Prostate gland (tissue), 2 donors: ENCODE results near the gene TFF2.

Source experiments
- POLR2A ChIP-seq: fragments of 450-650 bp; IDR thresholded peaks from one replicate; pipeline ENCODE4 v1.6.1; 2016; ENCODE audit warnings: antibody characterized with exemption, mild to moderate bottlenecking
- POLR2AphosphoS5 ChIP-seq: sonication (generic); formaldehyde crosslinking; IDR thresholded peaks from one replicate; pipeline ENCODE4 v1.6.1; 2017; ENCODE audit warnings: antibody characterized with exemption
- TF ChIP-seq, protein P1 (sequence below), 4 experiments: fragments of 200-600 bp in 2 of 4; fragments of 450-650 bp in 2 of 4; sonication (generic) in 2 of 4; IDR thresholded peaks; 1 replicate in 3 of 4; 2 replicates in 1 of 4; pipeline ENCODE4 v1.5.1; 2016 to 2019; ENCODE audit warnings: antibody characterized with exemption in 4 of 4, mild to moderate bottlenecking in 2 of 4, moderate library complexity in 2 of 4

DNA sequence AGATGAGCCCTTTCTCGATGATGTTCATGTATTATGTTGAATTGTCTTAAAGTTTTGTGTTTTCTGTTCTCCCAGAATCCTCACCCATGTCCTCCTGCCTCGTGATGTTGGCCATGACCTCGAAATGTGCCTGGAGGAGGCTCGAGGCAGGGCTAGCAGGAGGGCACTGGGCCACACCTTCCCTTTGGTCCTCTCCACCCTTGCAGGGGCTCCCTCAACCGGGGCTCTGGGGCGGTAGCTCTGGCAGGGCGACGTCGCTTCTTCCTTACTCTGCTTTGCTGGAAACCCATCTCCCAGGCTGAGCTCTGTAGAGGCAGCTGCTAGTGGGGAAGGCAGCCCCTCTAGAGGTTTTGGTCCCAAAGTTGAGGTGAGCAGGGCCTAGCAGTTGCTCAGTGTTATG, 49.8 kb downstream of the TFF2 start:
- TF ChIP-seq, protein P1, sequence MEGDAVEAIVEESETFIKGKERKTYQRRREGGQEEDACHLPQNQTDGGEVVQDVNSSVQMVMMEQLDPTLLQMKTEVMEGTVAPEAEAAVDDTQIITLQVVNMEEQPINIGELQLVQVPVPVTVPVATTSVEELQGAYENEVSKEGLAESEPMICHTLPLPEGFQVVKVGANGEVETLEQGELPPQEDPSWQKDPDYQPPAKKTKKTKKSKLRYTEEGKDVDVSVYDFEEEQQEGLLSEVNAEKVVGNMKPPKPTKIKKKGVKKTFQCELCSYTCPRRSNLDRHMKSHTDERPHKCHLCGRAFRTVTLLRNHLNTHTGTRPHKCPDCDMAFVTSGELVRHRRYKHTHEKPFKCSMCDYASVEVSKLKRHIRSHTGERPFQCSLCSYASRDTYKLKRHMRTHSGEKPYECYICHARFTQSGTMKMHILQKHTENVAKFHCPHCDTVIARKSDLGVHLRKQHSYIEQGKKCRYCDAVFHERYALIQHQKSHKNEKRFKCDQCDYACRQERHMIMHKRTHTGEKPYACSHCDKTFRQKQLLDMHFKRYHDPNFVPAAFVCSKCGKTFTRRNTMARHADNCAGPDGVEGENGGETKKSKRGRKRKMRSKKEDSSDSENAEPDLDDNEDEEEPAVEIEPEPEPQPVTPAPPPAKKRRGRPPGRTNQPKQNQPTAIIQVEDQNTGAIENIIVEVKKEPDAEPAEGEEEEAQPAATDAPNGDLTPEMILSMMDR (IDR thresholded peaks at IDR 0.05): no peak
- TF ChIP-seq POLR2A (no peak), POLR2AphosphoS5 (no peak)
